Stimulated activated CD4-positive, alpha-beta T cell treated with anti-CD3 and anti-CD28 coated beads, TNF-alpha, amount 100 ng/mL, for 24 hours (primary cell): ENCODE data around the gene C4BPA.

Experiments
- DNase-seq, 3 experiments: peaks; one replicate each; pipeline ENCODE4 v3.0.0-alpha.2; 2020; ENCODE audit warnings: low read depth in 3 of 3

The C4BPA gene

DNA sequence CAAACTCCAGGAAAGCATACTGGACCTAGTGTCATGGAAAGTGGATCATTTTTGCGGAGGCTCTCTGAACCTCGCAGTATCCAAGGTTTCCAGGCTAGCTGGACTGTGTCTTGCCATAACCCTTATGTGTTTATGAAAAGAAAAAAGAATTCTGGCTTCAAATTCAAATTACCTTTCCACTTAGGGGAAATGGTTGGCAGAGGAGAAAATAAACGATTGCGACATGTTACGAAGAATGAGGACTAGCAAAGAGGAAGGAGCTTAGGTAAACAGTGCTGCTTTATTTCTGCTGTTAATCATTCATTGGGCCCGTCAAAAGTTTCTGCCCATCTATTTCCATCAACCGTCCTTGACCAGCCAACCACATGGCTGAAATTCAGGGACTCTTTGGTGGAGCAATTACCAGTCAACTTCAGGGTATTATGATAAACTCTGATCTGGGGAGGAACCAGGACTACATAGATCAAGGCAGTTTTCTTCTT lies at the start of gene C4BPA:
TSS of gene C4BPA (plus strand) at position 342 of the 482 bp plus-strand sequence. CDS start 8,793 bp downstream, outside the sequence.
- DNase-seq, result no peak

DNA sequence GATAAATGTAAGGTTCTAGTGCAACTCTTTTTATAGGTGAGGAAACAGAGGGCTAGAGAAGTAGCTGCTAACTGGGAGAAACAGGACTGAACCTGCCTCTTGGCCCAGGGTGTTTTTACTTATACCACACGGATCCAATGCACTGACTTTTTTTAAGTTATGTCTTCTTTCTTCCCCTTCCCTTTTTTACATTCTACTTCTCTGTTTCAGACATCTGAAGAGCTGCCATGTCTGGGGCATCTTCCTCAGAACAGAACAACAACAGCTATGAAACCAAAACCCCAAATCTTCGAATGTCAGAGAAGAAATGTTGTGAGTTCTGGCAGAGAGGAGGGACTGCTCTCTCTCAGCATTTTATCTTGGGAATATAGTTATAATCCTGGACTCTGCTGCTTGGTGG lies 49.5 kb upstream of the C4BPA start:
- no peak for DNase-seq

DNA sequence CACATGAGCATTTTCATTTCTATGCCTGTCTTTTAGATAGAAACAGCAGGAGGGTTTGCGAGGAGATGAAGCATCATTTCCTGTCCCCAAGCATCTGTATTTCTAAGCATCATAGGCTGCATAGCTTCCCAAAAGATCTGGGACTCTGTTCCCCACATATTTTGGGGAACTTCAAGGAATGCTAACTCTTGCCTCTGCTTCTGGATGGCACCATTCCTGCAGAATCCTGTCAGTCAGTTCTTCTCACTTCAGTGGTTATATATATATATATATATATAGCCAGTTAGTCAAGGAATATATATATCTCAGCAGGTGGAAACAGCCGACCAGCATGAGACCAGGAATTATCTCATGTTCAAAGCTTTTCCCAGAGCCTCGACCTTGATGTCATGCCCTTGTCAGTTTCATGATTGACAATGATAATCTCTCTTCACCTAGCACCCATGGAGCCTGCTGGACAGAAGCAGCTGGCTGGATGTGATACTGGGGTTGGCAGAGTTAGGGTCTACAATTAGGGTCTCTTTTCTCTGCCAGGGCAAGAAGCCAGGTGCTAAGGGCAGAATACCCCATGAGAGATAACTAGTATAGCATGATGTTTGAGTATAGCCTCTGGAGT lies 48.5 kb upstream of the C4BPA start:
- no peak for DNase-seq

DNA sequence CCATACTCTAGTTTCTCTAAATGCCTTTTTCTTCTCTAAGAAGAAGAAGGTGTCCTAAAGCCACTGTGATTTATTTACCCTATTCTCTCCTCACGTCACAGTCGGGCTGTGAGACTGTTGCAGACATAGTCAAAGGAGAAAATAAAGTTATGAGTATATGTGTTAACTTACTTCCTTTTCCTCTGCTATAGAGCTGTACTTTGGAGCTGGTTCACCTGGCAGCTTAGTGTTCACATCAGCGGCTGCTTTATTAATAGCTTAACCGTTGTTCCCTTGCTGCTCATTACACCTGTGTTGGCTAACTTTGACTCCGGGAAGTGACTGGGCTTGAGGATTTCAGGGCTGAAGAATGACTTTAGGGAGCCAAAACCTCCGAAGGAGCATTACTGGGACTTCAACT lies 47.4 kb upstream of the C4BPA start:
- no peak for DNase-seq

DNA sequence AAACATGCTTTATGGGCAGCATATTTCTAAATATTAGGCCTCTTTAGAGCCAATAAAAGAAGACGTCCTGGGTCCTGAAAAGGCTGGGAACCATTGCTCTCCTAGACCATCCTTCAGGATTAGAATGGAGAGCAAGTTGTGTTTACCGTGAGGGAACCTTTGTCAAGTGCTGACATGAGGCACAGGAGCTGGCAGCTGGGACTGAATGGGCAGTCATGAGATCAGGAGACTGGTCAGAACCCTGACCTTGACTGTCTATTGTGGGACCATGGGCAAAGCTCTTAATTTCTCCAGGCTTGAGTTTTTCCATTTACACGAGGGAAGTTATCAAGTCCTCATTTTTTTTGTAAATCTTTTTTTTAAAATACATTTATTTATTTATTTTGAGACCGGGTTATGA lies 45.8 kb upstream of the C4BPA start:
- DNase-seq, result no peak

DNA sequence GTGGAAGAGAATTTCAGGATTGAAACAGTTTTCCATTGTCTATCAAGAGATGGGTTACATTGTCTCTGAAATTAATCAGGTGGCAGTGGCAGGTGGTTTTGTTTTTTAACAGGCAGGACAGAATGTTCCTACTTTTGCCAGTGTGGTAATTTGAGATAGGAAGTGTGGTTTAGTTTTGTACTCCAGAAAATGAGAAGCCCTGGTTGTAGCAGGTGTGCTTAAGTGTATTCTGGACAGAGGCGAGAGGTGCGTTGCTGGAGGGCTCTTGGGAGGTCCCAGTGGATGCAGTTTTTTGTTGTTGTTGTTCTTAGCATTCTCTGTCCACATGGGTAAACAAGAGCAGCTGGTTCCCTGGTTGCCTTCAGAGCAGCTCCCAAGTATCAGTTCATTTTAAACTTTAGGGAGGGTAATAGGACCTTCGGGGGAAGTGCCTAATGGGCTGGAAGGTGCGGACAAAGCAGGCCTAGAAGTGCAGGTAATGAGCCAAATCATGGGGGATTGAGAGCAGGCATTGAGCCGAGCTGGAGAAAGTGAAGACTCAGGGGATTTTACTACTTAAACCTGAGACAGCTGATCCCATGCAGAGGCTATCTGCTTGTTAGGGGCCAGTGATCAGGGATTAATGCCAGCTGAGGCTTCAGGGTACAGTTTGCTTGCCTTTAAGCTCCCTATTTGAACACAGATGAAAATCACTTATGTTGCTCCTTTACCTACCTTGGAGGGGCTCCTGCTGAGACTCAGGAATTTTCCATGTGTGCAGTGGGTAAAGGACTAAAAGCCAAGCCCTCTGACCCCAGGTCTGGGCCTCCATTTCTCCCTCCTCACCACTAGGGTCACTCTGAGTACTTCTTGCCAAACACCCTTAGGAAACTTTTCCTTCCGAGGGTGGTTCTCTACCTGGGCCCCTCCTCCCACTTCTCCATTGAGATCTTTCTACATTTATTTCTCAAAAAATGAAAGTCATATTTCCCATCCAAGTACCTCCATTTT lies 44.9 kb upstream of the C4BPA start:
- no peak for DNase-seq

DNA sequence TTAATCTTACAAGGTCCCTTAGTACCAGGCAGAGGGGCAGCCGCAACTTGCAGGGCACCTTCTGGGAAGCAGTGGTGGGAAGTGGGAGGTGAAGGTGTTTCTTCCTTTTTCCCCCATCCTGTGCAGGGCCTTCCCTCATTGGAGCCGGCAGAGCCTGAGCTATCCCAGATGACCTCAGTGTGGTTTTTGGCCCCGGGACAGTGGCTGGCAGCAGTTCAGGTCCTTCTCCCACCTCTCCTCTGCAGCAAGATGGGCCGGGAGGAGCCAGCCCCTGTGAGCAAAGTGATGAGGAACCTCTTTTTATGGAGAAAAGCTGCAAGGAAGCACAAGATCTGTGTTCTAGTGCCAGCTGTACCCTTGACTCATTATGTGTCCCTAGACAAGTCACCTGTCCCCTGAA lies 44.2 kb upstream of the C4BPA start:
- DNase-seq, result no peak

DNA sequence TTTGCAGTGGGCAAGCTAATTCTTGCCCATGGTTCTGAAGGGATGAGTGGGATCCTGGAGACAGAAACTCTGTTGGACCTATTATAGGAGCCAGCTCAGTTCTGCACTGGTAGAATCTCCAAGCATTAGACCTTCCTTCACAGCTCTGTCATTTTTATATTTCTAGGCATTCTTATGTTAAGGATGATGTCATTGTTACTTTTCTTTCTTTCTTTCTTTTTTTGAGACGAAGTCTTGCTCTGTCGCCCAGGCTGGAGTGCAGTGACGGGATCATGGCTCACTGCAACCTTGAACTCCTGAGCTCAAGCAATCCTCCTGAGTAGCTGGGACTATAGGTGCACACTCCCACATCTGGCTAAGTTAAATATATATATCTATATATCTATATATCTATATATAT lies 43.4 kb upstream of the C4BPA start:
- DNase-seq, result no peak

DNA sequence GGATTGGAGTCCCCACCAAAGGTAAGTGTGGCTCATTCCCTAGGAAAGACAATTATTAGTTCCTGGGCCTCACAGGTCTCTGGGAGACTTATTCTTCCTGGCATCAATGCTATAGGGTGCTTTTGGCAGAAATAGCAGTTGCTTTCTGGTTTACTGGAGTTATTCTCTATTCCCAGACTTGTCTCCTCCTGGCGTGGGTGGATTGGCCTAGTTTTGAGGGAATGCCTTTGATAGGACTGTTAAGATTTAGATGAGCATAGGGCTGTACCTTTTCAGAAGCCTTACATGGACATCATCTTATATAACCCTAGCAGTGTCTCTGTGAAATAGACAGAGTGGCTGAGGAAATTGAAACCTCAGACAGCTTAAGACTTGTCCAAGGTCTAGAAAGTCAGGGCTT lies 42.0 kb upstream of the C4BPA start:
- no peak for DNase-seq

DNA sequence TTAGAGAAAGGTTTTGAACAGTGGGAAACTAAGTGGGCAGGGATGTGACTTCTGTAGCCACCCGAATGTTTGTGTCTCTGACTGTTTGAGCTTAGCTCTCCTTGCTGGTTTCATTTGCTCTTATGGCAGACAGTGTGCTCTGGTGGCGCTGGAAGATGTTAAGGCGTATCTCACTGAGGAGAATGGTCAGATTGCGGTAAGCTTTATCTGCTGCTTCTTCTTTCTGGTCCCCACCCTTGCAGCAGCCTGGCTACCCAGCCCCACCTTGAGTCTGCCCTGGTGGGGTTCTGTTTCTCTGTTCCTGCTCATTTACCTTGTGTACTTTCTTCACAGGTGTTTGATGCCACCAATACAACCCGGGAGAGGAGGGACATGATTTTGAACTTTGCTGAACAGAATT lies 41.0 kb upstream of the C4BPA start:
- no peak for DNase-seq

DNA sequence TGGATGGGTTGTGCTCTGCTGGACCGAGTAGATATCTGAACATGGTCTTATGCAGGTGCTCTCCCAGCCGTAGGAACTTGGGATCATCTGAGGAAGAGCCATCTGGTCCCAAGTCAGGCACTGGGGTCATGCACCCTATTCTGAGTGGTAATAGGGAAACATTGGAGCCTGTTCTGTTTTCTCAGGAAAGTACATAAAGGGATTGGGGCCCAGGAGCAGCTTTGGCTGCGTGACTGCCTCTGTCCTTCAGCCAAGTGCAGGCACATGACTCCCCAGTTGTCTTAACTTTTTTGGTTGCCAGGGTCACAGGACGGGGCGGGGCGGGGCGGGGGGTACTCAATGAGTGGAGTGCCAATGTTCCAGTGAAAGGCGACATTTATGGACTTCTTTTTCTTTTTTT lies 39.5 kb upstream of the C4BPA start:
- no peak for DNase-seq

DNA sequence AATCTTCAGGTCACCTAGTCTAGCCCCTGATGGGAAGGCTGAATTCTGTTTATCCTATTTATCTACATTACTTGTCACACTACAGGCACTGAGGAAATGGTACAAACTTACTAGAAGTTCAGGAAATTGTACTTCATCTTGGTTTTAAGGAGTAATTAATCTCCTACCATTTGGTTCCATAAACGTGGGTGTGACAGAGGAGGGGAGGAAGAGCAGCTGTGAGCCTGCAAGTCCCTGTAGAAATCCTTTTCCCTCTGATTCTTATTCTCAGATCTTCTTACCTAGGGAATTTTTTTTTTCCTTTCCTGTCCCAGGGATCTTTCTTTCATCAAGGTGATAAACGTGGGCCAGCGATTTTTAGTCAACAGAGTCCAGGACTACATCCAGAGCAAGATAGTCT lies 36.8 kb upstream of the C4BPA start:
- no peak for DNase-seq

DNA sequence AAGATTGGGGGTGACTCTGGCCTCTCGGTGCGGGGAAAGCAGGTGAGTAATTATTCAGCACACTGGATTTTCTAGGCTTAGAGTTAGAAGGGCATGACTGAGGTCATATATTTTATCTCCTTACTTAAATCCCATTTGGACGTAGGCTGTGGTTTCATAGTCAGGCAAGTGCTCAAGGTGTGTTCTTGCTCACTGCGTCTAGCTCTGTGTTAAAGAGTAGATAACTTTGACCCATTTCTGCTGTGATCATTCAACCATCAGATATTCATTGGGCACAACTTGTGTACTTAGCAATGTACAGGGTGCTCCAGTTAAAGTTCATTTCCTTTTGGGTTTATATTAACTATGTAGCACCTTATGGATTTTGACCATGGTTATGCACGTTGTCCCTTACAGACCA lies 36.4 kb upstream of the C4BPA start:
- DNase-seq, result no peak

DNA sequence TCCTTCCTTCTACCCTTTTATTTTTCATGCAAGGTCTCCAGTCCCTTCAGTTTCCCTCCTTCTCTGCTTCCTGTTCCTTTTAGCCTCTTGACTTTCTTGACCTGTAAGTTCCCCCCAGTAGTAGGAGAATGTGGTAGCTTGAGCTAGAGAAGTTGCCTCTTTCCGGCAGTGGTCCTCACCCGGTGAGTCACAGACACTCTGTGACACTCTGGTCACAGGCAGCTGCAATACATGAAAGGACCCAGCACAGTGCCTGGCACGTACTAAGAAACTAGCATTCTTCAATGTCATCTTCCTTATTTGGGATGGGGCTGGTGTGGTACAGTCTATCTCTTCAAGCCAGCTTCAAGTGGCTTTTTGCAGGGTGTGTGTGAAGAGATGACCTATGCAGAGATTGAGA lies 35.0 kb upstream of the C4BPA start:
- DNase-seq, result no peak

DNA sequence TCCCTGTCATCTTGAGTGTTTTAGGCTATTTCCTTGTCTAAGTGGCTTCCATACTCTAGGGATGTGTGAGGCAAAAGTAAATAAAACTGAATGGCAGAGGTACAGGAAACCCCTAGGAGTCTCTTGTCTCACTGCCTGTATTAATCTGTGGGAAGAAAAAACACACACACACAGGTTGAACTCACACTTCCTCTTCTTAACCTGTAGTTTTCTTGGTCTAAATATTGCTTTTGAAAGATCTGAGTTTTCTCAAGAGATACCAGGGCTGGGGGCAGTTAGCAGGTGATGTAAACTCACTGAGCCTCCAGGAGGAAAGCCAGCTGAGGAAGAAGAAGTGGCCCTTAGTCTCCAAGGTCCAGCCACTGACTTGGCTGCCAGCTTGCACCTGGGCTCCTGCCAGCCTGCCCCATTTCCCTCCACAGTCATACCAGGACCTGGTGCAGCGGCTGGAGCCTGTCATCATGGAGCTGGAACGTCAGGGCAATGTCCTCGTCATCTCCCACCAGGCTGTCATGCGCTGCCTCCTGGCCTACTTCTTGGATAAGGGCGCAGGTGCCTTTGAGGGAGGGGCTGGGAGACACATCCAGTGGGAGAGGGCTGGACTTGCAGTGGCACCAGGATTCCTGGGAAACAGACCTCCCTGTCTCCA lies 34.1 kb upstream of the C4BPA start:
- no peak for DNase-seq

DNA sequence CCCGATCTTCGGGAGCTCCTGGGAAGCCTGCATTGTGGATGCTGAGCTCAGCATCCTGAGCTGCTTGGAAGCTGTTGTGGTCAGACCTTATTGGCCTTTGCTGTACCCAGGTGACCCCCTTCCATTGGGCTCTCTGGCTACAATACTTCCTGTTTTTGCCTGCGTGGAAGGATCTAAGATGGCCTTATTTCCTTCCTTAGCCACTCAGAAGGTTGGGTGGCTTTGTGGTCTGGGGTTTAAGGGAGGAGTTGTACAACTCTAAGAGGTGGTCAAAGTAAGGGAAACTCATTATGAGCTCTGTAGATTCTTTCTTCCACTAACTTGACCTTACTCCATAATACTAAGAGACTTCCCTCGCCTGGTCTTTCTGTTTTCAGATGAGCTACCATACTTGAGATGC lies 33.2 kb upstream of the C4BPA start:
- DNase-seq, result no peak

DNA sequence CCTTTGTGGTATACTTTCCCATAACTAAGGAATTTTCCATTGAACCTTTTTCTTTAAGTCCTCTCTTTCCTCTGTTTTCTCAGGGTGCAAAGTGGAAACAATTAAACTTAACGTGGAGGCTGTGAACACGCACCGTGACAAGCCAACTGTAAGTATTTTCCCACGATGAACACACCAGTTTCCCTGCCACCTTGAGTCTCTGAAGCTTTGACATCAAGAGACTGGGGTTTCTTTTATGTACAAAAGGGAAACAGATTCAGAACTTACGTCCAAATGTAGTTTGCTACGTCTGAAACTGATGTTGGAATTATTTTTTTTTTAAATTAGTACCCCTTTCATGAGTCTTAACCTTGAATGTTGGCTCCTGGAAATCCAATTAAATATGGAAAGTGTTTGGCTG lies 32.6 kb upstream of the C4BPA start:
- DNase-seq, result no peak

DNA sequence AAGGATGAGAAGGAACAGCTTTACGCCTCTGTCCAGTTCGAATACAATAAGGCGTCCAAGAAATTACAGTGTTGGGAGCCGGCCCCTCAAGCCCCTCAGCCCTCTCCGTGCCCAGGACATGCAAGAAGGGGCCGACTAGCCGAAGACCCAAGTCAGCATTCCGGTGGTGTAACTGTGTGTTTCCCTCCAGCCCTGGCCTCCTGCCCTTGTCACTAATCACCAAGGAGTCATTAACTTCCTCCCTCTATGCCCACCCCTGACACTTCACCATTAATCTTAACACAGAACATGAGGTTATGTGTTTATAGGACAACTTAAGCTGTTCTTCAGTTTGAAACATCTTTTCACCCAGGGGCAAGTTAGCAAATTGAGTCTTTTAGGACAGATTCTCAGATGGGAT lies 31.8 kb upstream of the C4BPA start:
- DNase-seq, result no peak

DNA sequence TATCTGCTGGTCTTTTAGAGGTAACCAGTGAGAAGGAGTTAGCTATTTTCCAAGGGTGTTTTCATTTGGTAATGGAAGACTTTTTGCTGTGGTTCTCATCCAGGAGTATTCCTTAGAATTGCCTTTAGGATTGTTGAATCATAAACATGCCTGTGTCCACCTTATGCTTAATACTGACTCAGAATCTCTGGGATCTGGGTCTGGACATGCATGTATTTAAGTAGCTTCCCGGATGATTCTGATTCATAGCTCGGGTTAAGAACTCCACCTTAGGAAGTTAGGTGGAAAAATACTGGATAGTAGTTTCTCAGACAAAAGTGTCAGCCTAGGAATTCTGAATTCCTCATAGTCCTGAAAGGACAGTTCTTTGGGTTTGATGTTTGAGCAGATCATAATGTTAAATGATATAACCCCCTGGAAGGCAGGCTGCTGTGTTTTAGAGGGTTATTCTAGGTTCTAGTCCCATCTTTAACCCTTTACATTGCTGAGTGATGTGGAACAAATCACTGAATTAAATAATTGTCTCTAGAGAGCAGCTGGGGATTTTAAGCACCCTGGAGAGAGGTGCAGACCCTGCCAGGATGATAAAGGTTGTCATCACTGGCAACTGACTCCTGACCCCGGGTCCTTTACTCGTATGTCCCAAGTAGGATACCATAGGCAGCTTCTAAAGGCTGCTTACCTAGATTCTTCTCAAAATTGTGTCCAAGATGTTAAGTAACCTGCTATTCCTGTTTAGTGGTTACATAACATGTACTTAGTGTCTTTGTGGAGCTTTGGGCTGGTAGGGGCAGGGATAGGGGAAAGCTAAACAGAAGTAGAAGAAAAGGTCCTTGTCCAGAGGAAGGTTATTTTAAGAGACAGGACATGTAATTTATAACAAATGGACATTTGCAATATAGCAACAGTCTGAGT lies 29.9 kb upstream of the C4BPA start:
- no peak for DNase-seq

DNA sequence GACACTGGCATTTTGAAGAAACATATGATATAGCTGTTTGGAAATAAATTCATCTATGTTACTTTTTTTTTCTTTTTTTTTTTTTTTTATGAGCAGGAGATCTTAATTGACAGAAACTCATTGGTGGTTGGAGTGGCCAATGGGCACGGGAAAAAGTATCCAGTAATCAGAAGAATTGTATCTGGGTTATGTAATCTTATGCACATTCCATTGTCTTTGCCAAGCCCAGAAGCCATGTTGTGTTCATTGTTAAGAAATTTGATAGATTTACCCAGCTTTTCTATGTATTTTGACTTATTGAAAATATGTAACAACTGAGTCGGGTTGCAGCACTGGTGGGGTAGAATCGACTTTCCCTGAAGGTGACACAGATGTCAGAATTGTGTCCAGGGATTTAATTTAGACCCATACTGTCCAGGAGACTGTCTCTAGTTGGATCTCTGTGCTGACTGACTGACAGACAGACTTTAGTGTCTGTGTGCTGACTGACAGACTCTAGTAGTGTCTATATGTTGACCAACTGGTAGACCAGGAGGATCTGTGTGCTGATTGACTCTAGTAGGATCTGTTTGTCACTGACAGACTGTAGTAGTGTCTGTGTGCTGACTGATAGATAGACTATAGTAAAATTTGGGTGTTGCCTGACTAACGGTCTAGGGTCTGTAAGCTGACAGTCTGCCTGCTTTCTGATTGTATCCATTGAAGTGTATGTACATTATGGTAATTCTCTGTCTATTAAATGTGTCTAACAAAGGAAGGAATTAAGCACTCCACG lies 27.7 kb upstream of the C4BPA start:
- DNase-seq, result no peak

DNA sequence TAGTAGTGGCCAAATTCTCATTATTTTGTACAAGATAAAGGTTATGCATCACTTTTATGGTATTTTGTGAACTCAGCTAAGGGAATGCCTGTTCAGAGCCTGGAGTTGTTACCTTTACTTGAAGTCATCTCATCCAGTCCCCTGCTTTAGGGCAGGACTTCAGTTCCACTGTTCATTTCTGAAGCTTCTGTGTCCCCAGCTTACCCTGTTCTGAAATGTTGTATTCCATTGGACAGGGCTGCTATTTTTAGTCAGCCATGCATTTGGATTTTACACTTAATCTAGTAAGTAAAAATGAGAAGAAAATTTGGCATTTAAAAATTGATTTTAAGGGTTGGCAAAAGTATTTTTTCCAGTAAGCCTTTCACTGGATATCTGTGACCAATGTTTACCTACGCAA lies 27.0 kb upstream of the C4BPA start:
- DNase-seq, result no peak
